GM12865 (cell line): Measurements from ENCODE around the gene BLOC1S5.

Source experiments
- DNase-seq: peaks from one replicate; pipeline ENCODE4 v3.0.0; 2010; ENCODE audit warnings: low read depth
- H3K4me3 ChIP-seq: 2 replicates; pipeline ENCODE4 v1.5.1; 2011; ENCODE audit warnings: mild to moderate bottlenecking, low read depth, low read length, control low read depth
- CTCF ChIP-seq: IDR thresholded peaks from 2 replicates; pipeline ENCODE4 v1.5.1; 2011; ENCODE audit warnings: low read length, control low read depth, low read depth, inconsistent platforms; ENCODE audit not compliant: insufficient read depth; ENCODE audit errors: missing control alignments

The BLOC1S5 gene

GRCh38 chr6:8027965-8028651 is 36.1 kb downstream of the BLOC1S5 start:
- DNase-seq = no peak
- no peak overlapping the region for H3K4me3 ChIP-seq
- TF ChIP-seq CTCF = no peak

DNA sequence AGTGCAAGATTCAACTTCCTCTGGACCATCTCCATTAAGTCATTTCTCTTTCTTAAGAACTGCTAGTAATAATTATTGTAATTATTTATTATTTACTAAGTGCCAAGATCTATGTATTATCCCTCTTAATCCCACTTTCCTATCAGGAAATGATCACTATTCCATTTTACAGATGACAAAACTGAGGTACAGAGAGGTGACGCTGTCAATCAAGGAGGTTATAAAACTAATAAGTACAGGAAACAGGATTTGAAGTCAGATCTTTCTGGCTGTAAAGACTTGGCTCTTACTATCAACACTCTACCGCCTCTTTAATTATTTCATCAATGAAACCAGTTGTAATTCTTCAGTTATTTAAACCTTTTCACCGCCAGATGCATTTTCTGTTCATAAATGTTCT is 37.4 kb downstream of the BLOC1S5 start:
- DNase-seq = no peak
- no peak overlapping the region for H3K4me3 ChIP-seq
- TF ChIP-seq CTCF = no peak

- no peak for TF ChIP-seq CTCF
These were observed 39.0 kb downstream of the BLOC1S5 start for GRCh38 chr6:8025191-8025590.

GRCh38 chr6:8023638-8024037 is 40.6 kb downstream of the BLOC1S5 start:
- DNase-seq = no peak
- H3K4me3 ChIP-seq = no peak overlapping the region
- no peak for TF ChIP-seq CTCF

More at GRCh38 chr6:8025191-8025590, 39.0 kb downstream of the BLOC1S5 start:
- DNase-seq = no peak
- no peak overlapping the region for H3K4me3 ChIP-seq

- H3K4me3 ChIP-seq = no peak overlapping the region
- no peak for TF ChIP-seq CTCF
- no peak for DNase-seq
These were observed 44.1 kb downstream of the BLOC1S5 start for GRCh38 chr6:8020083-8020482.

DNA sequence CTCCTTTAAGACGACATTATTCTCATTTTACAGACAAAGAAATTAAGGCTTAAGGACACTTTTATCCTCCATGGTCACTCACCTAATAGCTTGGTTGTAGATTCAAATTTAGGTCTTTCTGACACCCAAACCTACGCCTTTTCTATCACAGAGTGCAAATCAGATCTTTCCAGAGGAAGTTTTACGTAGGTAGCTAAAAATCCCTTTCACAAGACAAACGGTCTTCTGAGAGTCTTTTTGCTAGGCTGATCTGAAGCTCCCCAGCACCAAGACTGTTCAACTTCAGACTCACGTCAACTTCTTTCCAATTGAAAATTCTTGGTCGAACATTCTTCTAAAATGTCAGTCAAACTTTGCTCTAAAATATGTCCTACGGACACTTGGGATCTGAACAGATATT is 46.5 kb downstream of the BLOC1S5 start:
- H3K4me3 ChIP-seq = peak overlapping the region; percentile 9
- no peak for DNase-seq
- no peak for TF ChIP-seq CTCF

DNA sequence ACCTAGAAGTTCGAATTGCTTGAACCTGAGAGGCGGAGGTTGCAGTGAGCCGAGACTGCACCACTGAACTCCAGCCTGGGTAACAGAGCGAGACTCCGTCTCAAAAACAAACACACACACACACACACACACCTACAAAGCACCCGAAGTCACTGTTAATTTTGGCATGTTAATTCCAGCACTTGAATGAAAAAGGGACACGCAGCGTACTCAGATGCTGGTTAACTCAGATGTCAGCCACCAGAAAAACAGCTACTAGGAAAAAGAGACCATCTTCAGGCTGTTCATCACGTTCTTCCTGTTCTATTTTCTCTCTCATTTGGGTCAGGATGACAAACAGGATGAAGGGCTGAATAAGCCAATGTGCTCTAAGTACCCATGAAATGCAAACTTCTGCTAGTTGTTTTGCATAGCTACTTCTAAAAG is 46.9 kb downstream of the BLOC1S5 start:
- peak overlapping the region; percentile 9 for H3K4me3 ChIP-seq
- peak; percentile 74 for DNase-seq
- TF ChIP-seq CTCF = no peak
